Thymus (tissue), 11 donors: Measurements from ENCODE around the gene ERGIC1. TPM values are rescaled to one million over a fixed set of nuclear protein-coding genes. Genes with fewer than 3 reads are reported as not detected.

Source experiments
- DNase-seq, 9 donors: peaks; one replicate each; pipeline ENCODE4 v3.0.0-alpha.2; 2013; ENCODE audit warnings: low spot score in 9 of 9, low read depth in 6 of 9, missing footprints in 1 of 9
- H3K27ac ChIP-seq, 2 donors: one replicate each; pipeline ENCODE4 v1.5.1; 2013; ENCODE audit warnings: control low read depth in 1 of 2, low read depth in 1 of 2, low read length in 1 of 2, mild to moderate bottlenecking in 1 of 2, moderate library complexity in 1 of 2
- H3K27me3 ChIP-seq, 2 donors: one replicate each; pipeline ENCODE4 v1.5.1; 2013; ENCODE audit warnings: low read length in 1 of 2; ENCODE audit not compliant: control insufficient read depth in 2 of 2, insufficient read depth in 1 of 2
- H3K36me3 ChIP-seq, 2 donors: one replicate each; pipeline ENCODE4 v1.5.1; 2013; ENCODE audit warnings: low read length in 1 of 2, mild to moderate bottlenecking in 1 of 2, moderate library complexity in 1 of 2; ENCODE audit not compliant: control insufficient read depth in 2 of 2, insufficient read depth in 2 of 2
- H3K4me1 ChIP-seq, 2 donors: one replicate each; pipeline ENCODE4 v1.5.1; 2013; ENCODE audit warnings: low read length in 2 of 2; ENCODE audit not compliant: control insufficient read depth in 2 of 2, insufficient read depth in 2 of 2
- H3K4me3 ChIP-seq, 2 donors: one replicate each; pipeline ENCODE4 v1.5.1; 2013; ENCODE audit warnings: low read length in 2 of 2, control low read depth in 1 of 2, mild to moderate bottlenecking in 1 of 2
- H3K9me3 ChIP-seq, 2 donors: one replicate each; pipeline ENCODE4 v1.5.1; 2013; ENCODE audit warnings: low read length in 1 of 2, mild to moderate bottlenecking in 1 of 2; ENCODE audit not compliant: control insufficient read depth in 2 of 2, insufficient read depth in 1 of 2
- WGBS: extraction: QIAGEN DNeasy Blood & Tissue Kit; methylation state at CpG from one replicate; pipeline ENCODE4 v1.1.7; 2013; 5-methylcytosine and 5-hydroxymethylcytosine counted together
- polyA plus RNA-seq: library from polyadenylated mRNA; stranded (reverse); fragments of 200-250 nt; gene quantifications from one replicate; pipeline ENCODE4 v1.2.3, GENCODE V29; 2013
- total RNA-seq: library from RNA; stranded (reverse); fragments of 120-200 nt; gene quantifications from one replicate; pipeline ENCODE4 v1.2.4, GENCODE V29; 2013
- donor health status: healthy.

The ERGIC1 gene
- total and polyA plus RNA-seq, 2 donors = 57.2 to 69.2 TPM

GRCh38 chr5:172902497-172903472, 68.7 kb downstream of the ERGIC1 start:
- 95% methylated on average over 25 of the region's 25 CpGs for WGBS
- H3K27ac ChIP-seq = no peak overlapping the region
- peaks cover 61 to 69% of the 10 kb centered on the region in 2 donors for H3K36me3 ChIP-seq
- no peak overlapping the region for H3K4me3 ChIP-seq
- no peaks in the 10 kb centered on the region for H3K9me3 ChIP-seq
- peaks cover 0 to 6% of the 10 kb centered on the region in 2 donors for H3K4me1 ChIP-seq
- no peaks in the 10 kb centered on the region for H3K27me3 ChIP-seq
- no peak for DNase-seq

DNA sequence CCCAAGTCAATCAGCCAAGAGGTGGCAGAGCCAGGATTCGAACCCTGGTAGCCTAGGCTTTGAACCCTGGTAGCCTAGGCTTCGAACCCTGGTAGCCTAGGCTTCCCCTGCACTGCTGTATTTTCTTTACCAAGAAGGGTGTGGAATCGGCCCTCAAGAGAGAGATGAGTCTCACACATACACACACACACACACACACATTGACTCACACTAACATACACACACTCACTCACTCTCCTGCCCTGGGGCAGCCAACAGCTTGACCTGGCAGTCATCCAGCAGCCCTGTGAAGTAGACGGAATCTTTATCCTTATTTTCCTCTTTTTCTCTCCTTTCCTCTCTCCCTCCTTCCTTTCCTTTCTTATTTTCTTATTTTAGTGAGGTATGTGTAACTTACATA, 69.7 kb downstream of the ERGIC1 start:
- WGBS = 95% methylated on average over 4 of the region's 4 CpGs
- H3K4me3 ChIP-seq = no peak overlapping the region
- H3K4me1 ChIP-seq = no peaks in the 10 kb centered on the region
- no peak overlapping the region for H3K27ac ChIP-seq
- H3K9me3 ChIP-seq = no peaks in the 10 kb centered on the region
- H3K27me3 ChIP-seq = no peaks in the 10 kb centered on the region
- peaks cover 51 to 61% of the 10 kb centered on the region in 2 donors for H3K36me3 ChIP-seq
- DNase-seq = no peak

GRCh38 chr5:172904312-172904642, 70.2 kb downstream of the ERGIC1 start:
- peaks cover 48 to 59% of the 10 kb centered on the region in 2 donors for H3K36me3 ChIP-seq
- 81% methylated on average over 4 of the region's 4 CpGs for WGBS
- no peak for DNase-seq
- no peaks in the 10 kb centered on the region for H3K27me3 ChIP-seq
- H3K27ac ChIP-seq = peak overlapping the region in 1 of 2 donors; percentile 77
- H3K9me3 ChIP-seq = no peaks in the 10 kb centered on the region
- H3K4me3 ChIP-seq = no peak overlapping the region
- no peaks in the 10 kb centered on the region for H3K4me1 ChIP-seq

DNA sequence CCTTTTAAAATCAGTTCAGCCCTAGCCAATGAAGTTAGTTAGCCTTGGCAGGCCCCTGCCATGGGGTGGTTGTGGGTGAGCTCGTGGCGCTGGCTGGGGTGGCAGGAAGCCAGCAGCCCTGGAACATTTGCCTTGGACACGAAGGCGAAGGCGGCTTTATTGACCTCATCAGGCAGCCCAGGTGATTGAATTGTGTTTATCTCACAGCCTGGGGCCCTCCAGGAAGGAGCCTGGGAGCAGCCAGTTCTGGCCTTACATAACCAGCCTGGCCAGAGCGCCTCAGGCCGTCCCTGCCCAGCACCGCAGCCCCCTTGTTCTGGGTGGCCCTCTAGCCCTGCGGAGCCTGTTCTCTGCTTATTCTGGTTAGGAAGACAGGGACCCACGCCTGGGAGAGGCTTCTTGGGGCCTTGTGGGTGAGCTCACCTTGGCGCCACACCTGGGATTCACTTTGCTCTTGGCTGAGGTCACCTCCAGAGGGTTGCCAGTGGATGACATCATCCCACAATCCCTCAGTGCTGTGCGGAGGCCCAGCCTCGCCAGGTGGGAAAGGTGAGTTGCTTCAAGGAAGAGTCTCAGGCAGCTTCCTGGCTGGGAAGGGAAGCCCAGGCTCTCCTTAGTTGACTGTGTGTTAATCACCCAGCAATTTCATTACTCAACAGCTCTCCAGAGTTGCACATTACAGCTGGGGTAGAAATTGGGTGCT, 70.7 kb downstream of the ERGIC1 start:
- Histone ChIP-seq H3K4me1 (no peaks in the 10 kb centered on the region), H3K27me3 (no peaks in the 10 kb centered on the region), H3K9me3 (no peaks in the 10 kb centered on the region), H3K4me3 (no peak overlapping the region), H3K27ac (peak overlapping the region in 1 of 2 donors; percentile 77), H3K36me3 (peaks cover 48 to 61% of the 10 kb centered on the region in 2 donors)
- DNase-seq = no peak
- WGBS = 92% methylated on average over 13 of the region's 13 CpGs

GRCh38 chr5:172905346-172906140, 71.5 kb downstream of the ERGIC1 start:
- H3K27me3 ChIP-seq = no peaks in the 10 kb centered on the region
- WGBS = 99% methylated on average over 26 of the region's 26 CpGs
- peak overlapping the region in 1 of 2 donors; percentile 39 for H3K27ac ChIP-seq
- no peak overlapping the region for H3K4me3 ChIP-seq
- H3K4me1 ChIP-seq = no peaks in the 10 kb centered on the region
- peaks cover 46 to 60% of the 10 kb centered on the region in 2 donors for H3K36me3 ChIP-seq
- no peaks in the 10 kb centered on the region for H3K9me3 ChIP-seq
- no peak for DNase-seq

- no peaks in the 10 kb centered on the region for H3K27me3 ChIP-seq
- H3K4me3 ChIP-seq = no peak overlapping the region
- DNase-seq = no peak
- H3K9me3 ChIP-seq = no peaks in the 10 kb centered on the region
- WGBS = 97% methylated on average over 6 of the region's 6 CpGs
- H3K36me3 ChIP-seq = peaks cover 44 to 61% of the 10 kb centered on the region in 2 donors
- H3K27ac ChIP-seq = no peak overlapping the region
- H3K4me1 ChIP-seq = no peaks in the 10 kb centered on the region
Observed at GRCh38 chr5:172906436-172906835, 72.4 kb downstream of the ERGIC1 start.

GRCh38 chr5:172906888-172907287, 72.8 kb downstream of the ERGIC1 start:
- Histone ChIP-seq H3K4me3 (no peak overlapping the region), H3K27ac (no peak overlapping the region), H3K9me3 (no peaks in the 10 kb centered on the region), H3K36me3 (peaks cover 45 to 58% of the 10 kb centered on the region in 2 donors), H3K4me1 (no peaks in the 10 kb centered on the region), H3K27me3 (no peaks in the 10 kb centered on the region)
- WGBS = 87% methylated on average over 10 of the region's 10 CpGs
- DNase-seq = no peak

- no peaks in the 10 kb centered on the region for H3K27me3 ChIP-seq
Observed at GRCh38 chr5:172907657-172908056, 73.6 kb downstream of the ERGIC1 start.

More at GRCh38 chr5:172907657-172908056, 73.6 kb downstream of the ERGIC1 start:
- Histone ChIP-seq H3K4me3 (no peak overlapping the region), H3K27ac (no peak overlapping the region), H3K4me1 (no peaks in the 10 kb centered on the region), H3K9me3 (no peaks in the 10 kb centered on the region), H3K36me3 (peaks cover 38 to 55% of the 10 kb centered on the region in 2 donors)
- WGBS = 97% methylated on average over 4 of the region's 4 CpGs
- no peak for DNase-seq
